Bronchial epithelial cell (primary cell): ENCODE measurements around the gene CPA2. TPM values are rescaled to one million over a fixed set of nuclear protein-coding genes. Genes with fewer than 3 reads are reported as not detected.

ENCODE experiments used
- DNase-seq: peaks from one replicate; pipeline ENCODE4 v3.0.0-alpha.2; 2010; ENCODE audit warnings: low read depth
- FAIRE-seq: peaks from 2 replicates; lab custom pipeline; 2011; peaks lifted over from hg19 to GRCh38; lab: Jason Lieb, UNC
- H3K27me3 ChIP-seq: 2 replicates; pipeline ENCODE4 v1.5.1; 2011; ENCODE audit warnings: low read length; ENCODE audit not compliant: control insufficient read depth, insufficient read depth
- H3K36me3 ChIP-seq: 2 replicates; pipeline ENCODE4 v1.5.1; 2011; ENCODE audit warnings: low read length; ENCODE audit not compliant: control insufficient read depth, insufficient read depth
- H3K4me3 ChIP-seq: 2 replicates; pipeline ENCODE4 v1.5.1; 2011; ENCODE audit warnings: mild to moderate bottlenecking, low read depth, low read length, control low read depth
- total RNA-seq: library from RNA; depleted of rRNA; stranded (reverse); fragments of >200 nt; gene quantifications from 2 replicates; pipeline ENCODE4 v1.2.1, GENCODE V29; 2014
- TF ChIP-seq, protein P1 (sequence below): IDR thresholded peaks from 2 replicates; pipeline ENCODE4 v1.5.1; 2011; ENCODE audit warnings: mild to moderate bottlenecking, moderate library complexity, low read length, control low read depth, inconsistent platforms; ENCODE audit not compliant: insufficient read depth, severe bottlenecking

The CPA2 gene
- total RNA-seq, 1 donor from 2014 or later: not detected

DNA sequence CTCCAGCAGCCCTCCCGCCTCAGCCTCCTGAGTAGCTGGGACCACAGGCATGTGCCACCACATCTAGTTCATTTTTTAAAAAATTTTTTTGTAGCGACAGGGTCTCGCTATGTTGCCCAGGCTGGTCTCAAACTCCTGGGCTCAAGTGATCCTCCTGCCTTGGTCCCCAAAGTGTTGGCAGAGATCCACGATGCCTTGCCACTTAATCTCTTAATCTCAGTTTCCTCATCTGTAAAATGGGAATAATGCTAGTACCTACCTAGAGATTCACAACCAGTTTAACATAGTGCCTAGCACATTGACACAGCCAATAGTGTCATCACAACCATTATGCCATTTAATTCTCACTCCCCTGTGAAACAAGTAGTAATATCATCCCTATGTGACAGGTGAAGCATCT is 21.5 kb downstream of the CPA2 start:
- H3K27me3 ChIP-seq: no peaks in the 10 kb centered on the region
- no peaks in the 10 kb centered on the region for H3K36me3 ChIP-seq
- DNase-seq: no peak
- no peak overlapping the region for H3K4me3 ChIP-seq
- TF ChIP-seq, protein P1, sequence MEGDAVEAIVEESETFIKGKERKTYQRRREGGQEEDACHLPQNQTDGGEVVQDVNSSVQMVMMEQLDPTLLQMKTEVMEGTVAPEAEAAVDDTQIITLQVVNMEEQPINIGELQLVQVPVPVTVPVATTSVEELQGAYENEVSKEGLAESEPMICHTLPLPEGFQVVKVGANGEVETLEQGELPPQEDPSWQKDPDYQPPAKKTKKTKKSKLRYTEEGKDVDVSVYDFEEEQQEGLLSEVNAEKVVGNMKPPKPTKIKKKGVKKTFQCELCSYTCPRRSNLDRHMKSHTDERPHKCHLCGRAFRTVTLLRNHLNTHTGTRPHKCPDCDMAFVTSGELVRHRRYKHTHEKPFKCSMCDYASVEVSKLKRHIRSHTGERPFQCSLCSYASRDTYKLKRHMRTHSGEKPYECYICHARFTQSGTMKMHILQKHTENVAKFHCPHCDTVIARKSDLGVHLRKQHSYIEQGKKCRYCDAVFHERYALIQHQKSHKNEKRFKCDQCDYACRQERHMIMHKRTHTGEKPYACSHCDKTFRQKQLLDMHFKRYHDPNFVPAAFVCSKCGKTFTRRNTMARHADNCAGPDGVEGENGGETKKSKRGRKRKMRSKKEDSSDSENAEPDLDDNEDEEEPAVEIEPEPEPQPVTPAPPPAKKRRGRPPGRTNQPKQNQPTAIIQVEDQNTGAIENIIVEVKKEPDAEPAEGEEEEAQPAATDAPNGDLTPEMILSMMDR: no peak
- no peak for FAIRE-seq

DNA sequence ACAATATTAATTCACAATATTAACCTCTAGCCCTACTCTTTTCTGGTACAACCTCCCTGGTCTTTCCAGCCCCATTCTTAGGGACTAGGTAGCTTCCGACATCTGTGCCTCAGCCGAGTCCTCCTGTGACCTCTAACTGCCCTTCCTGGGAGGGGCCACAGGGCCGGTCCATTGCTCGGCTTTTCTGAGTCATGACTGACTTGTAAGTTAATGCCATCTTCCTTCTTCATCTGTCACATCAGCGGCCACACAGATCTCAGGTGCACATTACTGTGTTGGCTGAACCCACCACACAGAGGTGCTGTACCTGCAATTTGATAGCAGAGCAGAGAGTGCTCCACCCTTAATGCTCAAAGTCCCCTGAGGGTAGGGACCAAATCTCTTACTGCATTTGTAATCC is 22.2 kb downstream of the CPA2 start:
- TF ChIP-seq, protein P1: no peak
- Histone ChIP-seq H3K27me3 (no peaks in the 10 kb centered on the region), H3K36me3 (no peaks in the 10 kb centered on the region), H3K4me3 (no peak overlapping the region)
- DNase-seq (no peak), FAIRE-seq (no peak)

GRCh38 chr7:130289478-130289877 is 22.8 kb downstream of the CPA2 start:
- FAIRE-seq (no peak), DNase-seq (no peak)
- no peaks in the 10 kb centered on the region for H3K36me3 ChIP-seq
- no peaks in the 10 kb centered on the region for H3K27me3 ChIP-seq
- no peak overlapping the region for H3K4me3 ChIP-seq
- TF ChIP-seq, protein P1: no peak

- Histone ChIP-seq H3K36me3 (no peaks in the 10 kb centered on the region), H3K4me3 (no peak overlapping the region), H3K27me3 (no peaks in the 10 kb centered on the region)
- DNase-seq: peak; percentile 96
- FAIRE-seq: no peak
- TF ChIP-seq, protein P1: no peak
Measured at GRCh38 chr7:130290745-130291144, 24.1 kb downstream of the CPA2 start.

GRCh38 chr7:130292682-130293257 is 26.1 kb downstream of the CPA2 start, which contains the start of gene CPA4:
TSS of gene CPA4 (plus strand) at chr7:130293161. CDS start at chr7:130293181, 20 bp downstream.
- FAIRE-seq (no peak), DNase-seq (peak; percentile 99)
- no peaks in the 10 kb centered on the region for H3K27me3 ChIP-seq
- TF ChIP-seq, protein P1: no peak
- no peak within 1 kb of the TSS for H3K4me3 ChIP-seq
- no peaks in the 10 kb centered on the region for H3K36me3 ChIP-seq

DNA sequence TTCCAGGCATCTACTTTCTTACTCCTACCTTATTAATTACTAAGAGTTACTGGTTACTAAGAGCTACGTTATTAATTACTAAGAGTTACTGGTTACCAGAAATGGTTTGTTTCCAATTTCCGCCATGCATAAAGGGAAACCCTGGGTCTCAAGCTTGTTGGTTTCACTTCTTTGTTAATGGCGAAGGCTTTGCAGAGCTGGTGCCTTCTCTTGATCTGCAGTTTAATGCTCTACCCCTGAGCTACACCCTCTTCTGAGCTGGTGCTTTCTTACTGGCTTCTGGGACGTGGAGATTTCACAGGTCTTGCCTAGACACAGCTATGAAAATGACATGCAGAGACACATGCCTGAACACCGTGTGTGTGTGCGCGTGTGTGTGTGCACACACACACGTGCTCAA is 26.9 kb downstream of the CPA2 start:
- TF ChIP-seq, protein P1: no peak
- no peaks in the 10 kb centered on the region for H3K36me3 ChIP-seq
- no peaks in the 10 kb centered on the region for H3K27me3 ChIP-seq
- H3K4me3 ChIP-seq: no peak overlapping the region
- DNase-seq (no peak), FAIRE-seq (no peak)
